ENCODE results near the gene SPI1.
"Not testable (repeated sequence)": the region's sequence is repeated elsewhere in the genome, so short reads cannot be mapped to it uniquely, and the experiment has no call there.

The SPI1 gene

GRCh38 chr11:47340010-47340409, 38.3 kb downstream of the SPI1 start:
- DNase-seq (ENCODE audit: low read depth in 2 of 2) = no peak

GRCh38 chr11:47338396-47339241, 39.7 kb downstream of the SPI1 start:
- DNase-seq (ENCODE audit: low read depth in 2 of 2) = no peak

GRCh38 chr11:47337229-47337924, 41.0 kb downstream of the SPI1 start:
- DNase-seq (ENCODE audit: low read depth in 2 of 2) = no peak

GRCh38 chr11:47336595-47336994, 41.8 kb downstream of the SPI1 start:
- DNase-seq (ENCODE audit: low read depth in 2 of 2) = no peak

- no peak for DNase-seq (ENCODE audit: low read depth in 2 of 2)
These were observed 42.6 kb downstream of the SPI1 start for GRCh38 chr11:47335733-47336132.

- not testable (repeated sequence) for DNase-seq (ENCODE audit: low read depth in 2 of 2)
These were observed 43.5 kb downstream of the SPI1 start for GRCh38 chr11:47334699-47335411.

GRCh38 chr11:47333886-47334443, 44.4 kb downstream of the SPI1 start:
- no peak for DNase-seq (ENCODE audit: low read depth in 2 of 2)

- DNase-seq (ENCODE audit: low read depth in 2 of 2) = no peak
These were observed 44.9 kb downstream of the SPI1 start for GRCh38 chr11:47333526-47333845.

- no peak for DNase-seq (ENCODE audit: low read depth in 2 of 2)
These were observed 45.4 kb downstream of the SPI1 start for GRCh38 chr11:47332791-47333525.

GRCh38 chr11:47332303-47332711, 46.0 kb downstream of the SPI1 start:
- no peak for DNase-seq (ENCODE audit: low read depth in 2 of 2)

GRCh38 chr11:47331454-47332302, 46.7 kb downstream of the SPI1 start:
- no peak for DNase-seq (ENCODE audit: low read depth in 2 of 2)

GRCh38 chr11:47329987-47330931, 48.1 kb downstream of the SPI1 start:
- no peak for DNase-seq (ENCODE audit: low read depth in 2 of 2)

- no peak for DNase-seq (ENCODE audit: low read depth in 2 of 2)
These were observed 48.8 kb downstream of the SPI1 start for GRCh38 chr11:47329431-47329986.

- no peak for DNase-seq (ENCODE audit: low read depth in 2 of 2)
These were observed 49.6 kb downstream of the SPI1 start for GRCh38 chr11:47328449-47329390.

- no peak for DNase-seq (ENCODE audit: low read depth in 2 of 2)
These were observed 50.4 kb downstream of the SPI1 start for GRCh38 chr11:47327949-47328348.

GRCh38 chr11:47327025-47327424, 51.3 kb downstream of the SPI1 start:
- no peak for DNase-seq (ENCODE audit: low read depth in 2 of 2)

- no peak for DNase-seq (ENCODE audit: low read depth in 2 of 2)
These were observed 52.1 kb downstream of the SPI1 start for GRCh38 chr11:47326198-47326597.
